ENCODE results near the gene PER1. TPM values are rescaled to one million over a fixed set of nuclear protein-coding genes. Genes with fewer than 3 reads are reported as not detected.

Gene PER1
- total and polyA plus RNA-seq, 9 of the 15 experiments (the other 6 are each of a cell fraction or from before 2014, with no cell fraction given), result 0.13 to 26.0 (median 3.4) TPM

- Histone ChIP-seq H3K9ac (ENCODE audit: insufficient read depth in 1 of 2, low read depth in 2 of 2, low read length in 2 of 2) (peak overlapping the region in 1 of 2 experiments; percentile 83; a peak in 2 of 4 replicates), H3K27me3 (ENCODE audit: control insufficient read depth in 2 of 2, insufficient read depth in 2 of 2, low read length in 2 of 2) (peaks cover 14 to 37% of the 10 kb centered on the region in 2 experiments), H3K4me2 (ENCODE audit: insufficient read depth, low read length) (peak overlapping the region; percentile 98), H2AFZ (ENCODE audit: low read depth, low read length) (no peak overlapping the region), H3K27ac (ENCODE audit: extremely low read depth, low read depth, low read length) (no peak overlapping the region), H3K36me3 (ENCODE audit: control insufficient read depth, insufficient read depth, low read length) (no peaks in the 10 kb centered on the region), H3K9me1 (ENCODE audit: control insufficient read depth, insufficient read depth, low read length) (no peaks in the 10 kb centered on the region), H3K9me3 (replicated peaks; ENCODE audit: control insufficient read depth, insufficient read depth, low read depth, low read length) (no peaks in the 10 kb centered on the region), H3K4me3 (no peak overlapping the region), H4K20me1 (replicated peaks; ENCODE audit: control insufficient read depth, insufficient read depth, low read length) (peaks cover 8% of the 10 kb centered on the region; the same call in 1 of the 2 replicates), H3K79me2 (ENCODE audit: control insufficient read depth, insufficient read depth, low read length) (no peaks in the 10 kb centered on the region), H3K4me1 (replicated peaks in 1 of 2; ENCODE audit: control insufficient read depth in 2 of 2, insufficient read depth in 2 of 2, low read length in 2 of 2) (peaks cover 14 to 28% of the 10 kb centered on the region in 2 experiments; a peak in 4 of 5 replicates)
- 27% methylated on average over 10 of the region's 18 CpGs for WGBS (ENCODE audit: insufficient coverage, low coverage, missing lambda C conversion rate)
- POLR2A ChIA-PET, result no interaction called here
- CTCF ChIA-PET (ENCODE audit: low intra/inter-chr PET ratio), result interaction anchor here (0.6 to 2.4 kb wide), 3 partner anchors 38 to 277 kb away, joined by 3 to 9 read pairs (median 3); no protein-coding TSS in a partner anchor
- intact Hi-C loops (cut with micrococcal nuclease) (no loop called here), in situ Hi-C loops (cut with MboI) (no loop called here)
- FAIRE-seq (no peak), DNase-seq (ENCODE audit: extremely low read depth in 1 of 4, low spot score in 3 of 4) (no peak), ATAC-seq (no peak)
- no TSS peak for BruUV-seq (replicated peaks)
- TF ChIP-seq MCM2 (IDR thresholded peaks at IDR 0.05; ENCODE audit: low read depth), result no peak
- no peak for TF ChIP-seq MGA (IDR thresholded peaks at IDR 0.05)
- no peak for TF ChIP-seq MCM3 (IDR thresholded peaks at IDR 0.05)
- TF ChIP-seq MIER1 (IDR thresholded peaks at IDR 0.05; ENCODE audit: low read depth), result no peak
- TF ChIP-seq HNRNPH1 (optimal IDR thresholded peaks at IDR 0.05; ENCODE audit: low read depth, low read length), result no peak
- no peak for TF ChIP-seq ATF2 (CRISPR knock-in tag; IDR thresholded peaks at IDR 0.05)
- TF ChIP-seq KAT2B (IDR thresholded peaks at IDR 0.05; ENCODE audit: low read depth, low read length), result no peak
- no peak for TF ChIP-seq PKNOX1 (IDR thresholded peaks at IDR 0.05)
Observed at GRCh38 chr17:8117367-8117979, 34.7 kb downstream of the PER1 start.

All from K562 (cell line).